NT2/D1 (cell line): ENCODE data around the gene IFT43.

ENCODE experiments used
- SUZ12 ChIP-seq: IDR thresholded peaks from 2 replicates; pipeline ENCODE4 v1.6.1; 2011; ENCODE audit not compliant: insufficient read length, insufficient read depth; ENCODE audit errors: extremely low read depth
- YY1 ChIP-seq: IDR thresholded peaks from 2 replicates; pipeline ENCODE4 v1.6.1; 2011; ENCODE audit not compliant: insufficient read length, insufficient read depth
- ZNF274 ChIP-seq: IDR thresholded peaks from 2 replicates; pipeline ENCODE4 v1.6.1; 2011; ENCODE audit warnings: mild to moderate bottlenecking, low read depth, low read length

DNA sequence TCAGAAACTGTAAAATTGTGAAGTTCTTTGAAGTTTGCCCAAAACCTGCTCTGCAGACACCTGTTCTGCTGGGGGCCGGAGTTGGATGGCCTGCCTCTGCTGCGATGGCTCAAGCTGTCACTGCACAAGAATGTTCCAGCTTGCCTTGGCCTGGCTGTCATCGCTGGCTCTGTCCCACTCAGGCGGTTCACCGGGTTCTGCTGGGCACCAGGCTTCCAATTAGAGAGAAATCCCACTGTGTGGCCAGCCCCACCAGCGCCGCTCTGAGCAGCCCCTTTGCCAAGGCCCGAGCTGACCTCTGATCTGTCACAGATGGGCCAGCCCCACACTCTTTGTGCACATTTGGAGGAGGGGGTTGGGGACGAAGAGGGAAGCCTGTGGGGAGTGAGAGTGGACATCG, 94.5 kb downstream of the IFT43 start:
- TF ChIP-seq SUZ12 (no peak), ZNF274 (no peak), YY1 (no peak)
